GM12874 (cell line): ENCODE data around the gene UBL5.
A peak's percentile ranks its signal among the peaks of the same experiment; 100 is the strongest.

Experiments used
- CTCF ChIP-seq: IDR thresholded peaks from 2 replicates; pipeline ENCODE4 v1.5.1; 2011; ENCODE audit warnings: low read depth, mild to moderate bottlenecking, control low read depth, low read length, moderate library complexity; ENCODE audit not compliant: insufficient read depth

UBL5 gene

GRCh38 chr19:9791552-9792205, 36.0 kb upstream of the UBL5 start:
- TF ChIP-seq CTCF, result no peak

DNA sequence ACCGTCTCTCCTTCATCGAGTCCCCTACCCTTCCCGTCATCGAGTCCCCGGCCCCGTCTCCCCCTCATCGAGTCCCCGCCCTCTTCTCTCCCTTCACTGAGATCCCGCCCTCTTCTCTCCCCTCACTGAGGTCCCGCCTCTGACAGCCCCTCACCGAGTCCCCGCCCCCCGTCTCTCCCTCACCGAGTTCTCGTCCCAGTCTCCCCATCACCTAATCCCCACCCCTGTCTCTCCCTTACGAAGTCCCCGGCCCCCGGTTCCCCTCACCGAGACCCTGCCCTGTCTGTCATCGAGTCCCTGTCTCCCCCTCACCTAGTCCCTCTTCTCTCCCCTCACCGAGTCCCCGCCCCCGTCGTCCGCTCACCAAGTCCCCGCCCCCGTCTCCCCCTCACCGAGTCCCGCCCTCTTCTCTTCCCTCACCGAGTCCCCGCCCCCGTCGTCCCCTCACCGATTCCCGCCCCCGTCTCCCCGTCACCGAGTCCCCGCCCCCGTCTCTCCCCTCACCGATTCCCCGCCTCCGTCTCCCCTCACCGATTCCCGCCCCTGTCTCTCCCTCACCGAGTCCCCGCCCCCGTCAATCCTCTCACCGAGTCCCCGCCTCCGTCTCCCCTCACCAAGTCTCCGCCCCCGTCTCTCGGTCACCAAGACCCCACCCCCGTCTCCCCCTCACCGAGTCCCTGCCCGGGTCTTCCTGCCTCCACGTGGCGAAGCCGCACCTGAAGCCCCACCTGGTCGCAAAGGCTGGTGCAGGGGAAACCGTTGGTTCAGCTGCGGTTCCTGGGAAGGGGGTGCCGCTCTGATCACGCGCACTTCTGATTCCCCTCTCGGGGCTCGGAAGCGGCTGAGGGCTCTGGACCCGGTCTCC, 35.3 kb upstream of the UBL5 start:
- TF ChIP-seq CTCF, result no peak

- no peak for TF ChIP-seq CTCF
These were observed 34.6 kb upstream of the UBL5 start for GRCh38 chr19:9793071-9793591.

DNA sequence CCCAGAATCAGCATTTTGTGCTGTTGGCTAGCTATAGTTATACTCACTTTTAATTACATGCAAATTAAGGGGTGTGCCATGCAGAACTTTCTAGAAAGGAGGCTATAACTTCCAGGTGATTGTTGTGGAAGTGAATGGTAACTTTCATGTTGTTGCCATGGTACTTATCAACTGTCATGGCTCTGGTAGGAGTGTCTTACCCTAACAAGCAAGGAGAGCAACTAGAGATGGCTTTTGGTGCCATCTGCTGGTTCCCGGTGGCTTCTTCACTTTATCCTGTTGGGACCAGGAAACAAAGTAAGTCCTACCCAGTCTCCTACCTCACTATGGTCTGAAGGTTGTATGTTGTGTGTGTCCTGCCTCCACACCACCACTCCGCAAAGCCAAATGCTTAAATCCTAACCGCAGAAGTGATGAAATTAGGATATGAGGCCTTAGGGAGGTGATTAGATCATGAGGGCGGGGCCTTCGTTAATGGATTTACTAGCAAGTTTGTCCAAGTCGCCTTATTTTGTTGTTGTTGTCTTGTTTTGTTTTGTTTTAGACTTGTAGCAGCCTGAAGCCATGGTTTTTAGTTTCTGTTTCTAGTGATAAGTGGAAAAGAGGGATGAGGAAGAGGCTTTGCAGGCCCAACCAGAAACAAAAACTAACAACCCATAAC, 31.5 kb upstream of the UBL5 start:
- TF ChIP-seq CTCF, result peak; percentile 71

GRCh38 chr19:9797871-9798270, 29.8 kb upstream of the UBL5 start:
- no peak for TF ChIP-seq CTCF

DNA sequence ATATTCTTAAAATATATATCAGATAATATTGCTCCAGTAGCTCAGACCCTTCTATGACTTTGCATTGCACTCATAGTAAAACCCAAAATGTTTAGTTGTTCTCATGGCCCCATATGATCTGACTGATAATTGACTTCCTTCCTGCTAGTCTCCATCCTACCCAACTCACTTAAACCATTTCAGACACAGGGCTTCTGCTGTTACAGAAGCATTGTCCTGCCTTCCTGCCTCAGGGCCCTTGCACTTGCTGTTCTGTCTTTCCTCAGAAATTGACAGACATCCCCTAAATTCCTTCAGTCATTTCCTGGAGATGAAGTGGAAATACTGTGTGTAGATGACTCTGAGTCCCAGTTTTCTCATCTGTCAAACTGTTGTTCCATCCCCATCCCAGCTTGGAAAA, 28.6 kb upstream of the UBL5 start:
- no peak for TF ChIP-seq CTCF

DNA sequence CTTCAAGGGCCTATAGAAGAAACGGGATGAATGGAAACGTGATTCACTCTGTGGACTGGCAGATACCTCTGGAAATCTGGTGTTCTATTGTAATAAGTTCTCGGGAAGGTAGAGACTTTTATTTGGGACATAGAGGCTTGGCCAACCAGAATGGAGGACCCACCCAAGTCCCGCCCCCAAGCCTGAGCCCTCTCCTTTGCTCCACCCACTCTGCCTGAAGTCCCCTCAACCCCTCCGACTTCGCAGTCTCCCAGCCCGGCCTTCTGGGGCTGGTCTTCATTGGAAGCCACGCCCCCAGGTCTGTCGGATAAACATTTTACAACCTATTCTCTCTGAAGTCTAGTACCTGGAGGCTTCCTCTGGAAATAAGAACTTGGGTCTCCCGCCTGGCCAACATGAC, 25.7 kb upstream of the UBL5 start:
- no peak for TF ChIP-seq CTCF
